ENCODE results near the gene CANT1.
A peak's percentile ranks its signal among the peaks of the same experiment; 100 is the strongest.
"Not testable (repeated sequence)": the region's sequence is repeated elsewhere in the genome, so short reads cannot be mapped to it uniquely, and the experiment has no call there.

CANT1 gene

GRCh38 chr17:78956254-78956653 is 53.3 kb downstream of the CANT1 start:
- no peak for DNase-seq

- DNase-seq: no peak
Observed at GRCh38 chr17:78954684-78955083, 54.9 kb downstream of the CANT1 start.

GRCh38 chr17:78953356-78954350 is 55.9 kb downstream of the CANT1 start:
- DNase-seq: peak in 2 of 3 experiments; percentile 30 to 75

- no peak for DNase-seq
Observed at GRCh38 chr17:78952706-78953105, 56.9 kb downstream of the CANT1 start.

GRCh38 chr17:78951967-78952551 is 57.5 kb downstream of the CANT1 start:
- no peak for DNase-seq

DNA sequence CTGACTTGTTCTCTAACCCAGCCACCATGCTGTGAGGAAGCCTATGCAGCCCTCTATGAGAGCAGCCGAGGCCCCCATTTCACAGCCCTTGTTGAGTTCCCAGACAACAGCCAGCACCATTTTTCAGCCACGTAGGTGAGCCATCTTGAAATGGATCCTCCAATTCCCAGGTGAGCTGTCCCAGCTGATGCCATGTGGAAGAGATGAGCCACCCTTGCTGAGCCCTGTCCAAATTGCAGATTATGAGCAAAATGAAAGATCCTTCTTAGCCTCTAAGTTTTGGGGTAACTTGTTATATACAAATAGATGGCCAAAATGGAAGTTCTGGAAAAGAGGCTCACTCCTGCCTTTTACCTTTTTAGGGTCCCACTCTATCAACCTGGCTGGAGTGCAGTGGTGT is 58.7 kb downstream of the CANT1 start:
- DNase-seq: no peak

DNA sequence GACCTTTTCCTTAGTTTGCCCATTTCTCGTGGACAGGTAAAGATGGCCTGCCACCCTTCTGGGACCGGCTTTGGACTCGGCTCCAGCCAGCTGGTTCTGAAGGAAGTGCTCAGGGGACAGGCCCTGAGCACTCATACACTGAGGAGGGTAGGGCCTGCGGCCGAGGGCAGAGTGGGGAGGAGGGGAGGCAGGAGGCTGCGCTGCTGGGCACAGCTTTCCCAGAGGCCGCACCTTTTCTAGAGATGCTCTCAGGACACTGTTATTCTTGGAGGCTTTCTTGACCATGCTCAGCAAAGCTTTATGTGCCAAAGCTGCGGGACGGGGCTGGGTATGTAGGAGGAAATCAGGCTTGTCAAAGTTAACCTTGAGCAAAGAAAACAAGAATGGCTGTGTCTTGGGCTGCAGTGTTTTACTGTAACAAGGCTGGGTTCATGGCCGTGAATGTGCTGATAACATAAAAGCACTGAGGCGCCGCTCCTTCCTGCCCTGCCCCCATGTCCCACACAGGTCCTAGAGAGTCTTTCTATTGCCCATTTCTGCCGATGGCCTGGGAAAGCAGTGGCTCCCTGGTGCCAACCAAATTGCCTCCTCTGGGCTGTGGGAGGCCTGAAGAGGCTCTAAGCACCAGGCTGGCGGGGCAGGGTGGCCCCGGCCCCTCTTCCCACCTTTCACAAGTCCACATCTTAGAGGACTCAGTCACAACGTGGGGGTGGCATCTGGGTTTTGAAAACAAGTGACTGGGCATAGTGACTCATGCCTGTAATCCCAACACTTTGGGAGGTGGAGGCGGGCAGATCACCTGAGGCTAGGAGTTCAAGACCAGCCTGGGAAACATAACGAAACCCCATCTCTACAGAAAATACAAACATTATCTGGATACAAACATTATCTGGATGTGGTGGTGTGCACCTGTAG is 62.1 kb downstream of the CANT1 start:
- DNase-seq: no peak

- DNase-seq: no peak
Observed at GRCh38 chr17:78946631-78947030, 62.9 kb downstream of the CANT1 start.

DNA sequence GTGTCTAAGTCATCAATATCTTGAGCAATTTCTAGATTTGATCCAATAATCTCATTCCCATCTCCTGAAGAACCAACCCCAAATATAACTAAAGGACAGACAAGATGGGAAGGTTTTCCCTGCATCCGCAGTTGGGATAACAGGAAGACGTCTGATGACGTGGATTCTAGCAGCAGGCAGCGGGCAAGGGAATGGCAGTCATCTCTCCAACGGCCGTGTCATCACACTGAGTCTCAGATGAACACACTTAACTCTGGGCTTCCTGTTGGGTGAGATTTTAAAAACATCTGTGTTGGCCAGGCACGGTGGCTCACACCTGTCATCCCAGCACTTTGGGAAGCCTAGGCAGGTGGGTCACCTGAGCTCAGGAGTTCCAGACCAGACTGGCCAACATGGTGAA is 63.4 kb downstream of the CANT1 start:
- no peak for DNase-seq

- DNase-seq: not testable (repeated sequence)
Observed at GRCh38 chr17:78945455-78945854, 64.1 kb downstream of the CANT1 start.

DNA sequence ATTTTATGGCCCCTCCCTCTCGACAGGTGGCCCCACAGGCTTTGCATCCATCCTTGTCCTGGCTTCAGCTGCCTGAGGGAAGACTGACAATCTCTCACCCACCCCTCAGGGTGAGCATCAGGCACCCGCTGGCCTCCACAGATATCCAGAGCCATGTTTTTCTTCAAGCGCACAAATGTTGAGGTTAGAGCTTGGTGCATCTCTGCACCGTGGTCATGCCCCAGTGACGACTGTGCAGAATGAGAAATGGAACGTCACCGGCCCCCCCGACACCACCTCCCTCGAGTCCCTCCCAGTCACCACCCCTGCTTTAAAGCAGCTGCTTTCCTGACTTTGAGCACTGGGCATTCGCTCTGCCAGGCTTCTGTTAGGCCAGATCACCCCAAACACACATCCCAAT is 64.6 kb downstream of the CANT1 start:
- DNase-seq: peak in 1 of 3 experiments; percentile 54

- DNase-seq: no peak
Observed at GRCh38 chr17:78944026-78944425, 65.5 kb downstream of the CANT1 start.
